ENCODE measurements around the gene PAXIP1.

Gene PAXIP1

DNA sequence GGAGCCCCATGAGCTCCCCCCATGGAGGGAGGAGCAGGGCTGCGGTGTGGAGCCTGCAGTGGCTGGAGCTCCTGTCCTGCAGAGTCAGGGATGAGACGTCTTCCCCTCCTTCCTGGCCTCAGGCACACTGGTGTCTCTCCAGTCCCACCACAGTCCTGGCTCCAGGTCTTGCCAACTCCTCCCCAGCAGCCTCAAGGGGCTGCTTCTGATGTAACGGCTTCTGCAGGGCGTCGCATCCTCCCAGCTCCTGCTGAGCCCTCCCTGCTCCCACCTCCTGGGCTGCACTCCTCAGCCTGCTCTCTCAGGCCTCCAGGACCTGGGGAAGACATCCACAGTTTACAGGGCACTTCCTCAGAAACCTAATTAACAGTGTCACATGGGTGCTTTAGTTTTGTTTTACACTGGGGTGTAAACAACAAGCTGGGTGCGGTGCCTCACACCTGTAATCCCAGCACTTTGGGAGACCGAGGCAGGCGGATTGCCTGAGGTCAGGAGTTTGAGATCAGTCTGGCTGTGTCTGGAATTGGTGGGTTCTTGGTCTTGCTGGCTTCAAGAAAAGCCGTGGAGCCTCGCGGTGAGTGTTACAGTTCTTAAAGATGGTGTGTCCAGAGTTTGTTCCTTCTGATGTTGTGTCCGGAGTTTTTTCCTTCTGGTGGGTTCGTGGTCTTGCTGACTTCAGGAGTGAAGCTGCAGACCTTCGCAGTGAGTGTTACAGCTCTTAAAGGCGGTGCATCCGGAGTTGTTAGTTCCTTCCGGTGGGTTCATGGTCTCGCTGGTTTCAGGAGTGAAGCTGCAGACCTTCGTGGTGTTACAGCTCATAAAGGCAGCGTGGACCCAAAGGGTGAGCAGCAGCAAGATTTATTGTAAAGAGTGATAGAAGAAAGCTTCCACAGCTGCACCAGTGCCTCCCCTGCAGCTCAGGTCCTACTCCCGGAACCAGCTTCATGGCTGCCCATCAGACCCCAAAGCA lies 95.0 kb downstream of the PAXIP1 start:
- Histone ChIP-seq H3K36me3 (no peaks in the 10 kb centered on the region), H3K27ac (no peak overlapping the region), H3K9me3 (peaks cover 12% of the 10 kb centered on the region), H3K4me3 (no peak overlapping the region), H3K4me1 (no peaks in the 10 kb centered on the region; the same call in 1 of the 2 replicates), H3K4me2 (no peak overlapping the region), H4K20me1 (no peaks in the 10 kb centered on the region), H3K9ac (no peak overlapping the region), H3K27me3 (no peaks in the 10 kb centered on the region)
- no peak for TF ChIP-seq Cebpa-rat (IDR thresholded peaks at IDR 0.05)

DNA sequence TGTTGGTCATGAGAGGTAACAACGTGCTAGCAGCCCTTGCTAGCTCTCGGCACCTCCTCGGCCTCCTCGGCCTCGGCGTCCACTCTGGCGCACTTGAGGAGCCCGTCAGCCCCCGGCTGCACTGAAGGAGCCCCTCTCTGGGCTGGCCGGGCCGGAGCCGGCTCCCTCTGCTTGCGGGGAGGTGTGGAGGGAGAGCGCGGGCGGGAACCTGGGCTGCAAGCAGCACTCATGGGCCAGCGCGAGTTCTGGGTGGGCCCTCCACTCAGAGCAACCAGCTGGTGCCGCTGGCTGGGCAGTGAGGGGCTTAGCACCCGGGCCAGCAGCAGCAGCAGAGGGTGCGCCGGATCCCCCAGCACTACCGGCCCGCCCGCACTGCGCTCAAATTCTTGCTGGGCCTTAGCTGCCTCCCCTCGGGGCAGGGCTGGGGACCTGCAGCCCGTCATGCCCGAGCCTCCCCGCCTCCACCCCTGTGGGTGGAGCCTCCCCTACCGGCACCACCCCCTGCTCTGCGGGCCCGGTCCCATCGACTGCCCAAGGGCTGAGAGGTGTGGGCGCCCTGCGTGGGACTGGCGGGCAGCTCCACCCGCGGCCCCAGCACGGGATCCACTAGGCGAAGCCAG lies 96.1 kb downstream of the PAXIP1 start:
- Histone ChIP-seq H3K9me3 (peaks cover 12% of the 10 kb centered on the region), H3K4me2 (no peak overlapping the region), H3K4me3 (no peak overlapping the region), H3K27ac (no peak overlapping the region), H3K27me3 (no peaks in the 10 kb centered on the region), H3K4me1 (no peaks in the 10 kb centered on the region; the same call in 1 of the 2 replicates), H4K20me1 (no peaks in the 10 kb centered on the region), H3K9ac (no peak overlapping the region), H3K36me3 (no peaks in the 10 kb centered on the region)
- TF ChIP-seq Cebpa-rat (IDR thresholded peaks at IDR 0.05) = no peak

DNA sequence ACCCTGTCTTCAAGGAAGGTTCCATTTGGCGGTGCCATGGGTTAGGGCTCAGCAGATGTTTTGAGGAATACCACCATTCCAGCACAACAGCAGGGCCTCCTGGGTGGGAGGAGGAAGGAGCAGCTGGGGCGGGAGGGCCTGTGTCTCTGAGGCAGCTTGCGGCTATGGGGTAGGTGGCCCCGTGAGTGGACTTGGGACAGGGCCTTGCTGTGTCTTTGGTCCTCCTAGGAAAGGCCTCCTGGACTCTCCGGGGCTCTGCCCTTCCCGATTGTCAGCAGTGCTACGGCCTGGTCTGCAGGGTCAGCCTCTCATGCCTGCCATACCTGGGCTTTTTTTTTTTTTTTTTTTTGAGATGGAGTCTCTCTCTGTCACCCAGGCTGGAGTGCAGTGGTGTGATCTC lies 96.7 kb downstream of the PAXIP1 start:
- no peaks in the 10 kb centered on the region for H4K20me1 ChIP-seq
- H3K27ac ChIP-seq = no peak overlapping the region
- no peak overlapping the region for H3K4me2 ChIP-seq
- TF ChIP-seq Cebpa-rat (IDR thresholded peaks at IDR 0.05) = no peak
- no peak overlapping the region for H3K9ac ChIP-seq
- peaks cover 12% of the 10 kb centered on the region for H3K9me3 ChIP-seq
- no peaks in the 10 kb centered on the region for H3K27me3 ChIP-seq
- no peaks in the 10 kb centered on the region for H3K36me3 ChIP-seq
- no peak overlapping the region for H3K4me3 ChIP-seq
- H3K4me1 ChIP-seq = no peaks in the 10 kb centered on the region; the same call in 1 of the 2 replicates

DNA sequence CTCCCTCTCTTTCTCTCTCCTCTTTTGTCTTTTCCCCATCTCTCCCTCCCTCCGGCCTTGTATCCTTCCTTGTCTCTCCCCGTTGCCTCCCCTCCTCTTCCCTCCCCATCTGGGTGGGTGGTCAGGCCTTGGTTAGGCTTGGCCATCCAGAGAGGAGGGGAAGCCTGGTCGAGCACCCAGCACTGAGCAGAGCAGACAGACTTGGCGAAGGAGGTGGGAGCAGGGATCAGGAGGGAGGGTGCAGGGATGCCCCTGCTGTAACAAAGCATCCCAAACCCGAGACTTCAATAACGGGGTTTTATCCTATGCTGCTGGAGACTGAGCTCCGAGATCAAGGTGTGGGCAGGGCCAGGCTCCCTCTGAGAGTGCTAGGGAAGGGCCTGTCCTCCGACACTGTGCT lies 97.3 kb downstream of the PAXIP1 start:
- no peak overlapping the region for H3K4me3 ChIP-seq
- H3K27me3 ChIP-seq = no peaks in the 10 kb centered on the region
- no peak overlapping the region for H3K4me2 ChIP-seq
- no peaks in the 10 kb centered on the region for H3K36me3 ChIP-seq
- TF ChIP-seq Cebpa-rat (IDR thresholded peaks at IDR 0.05) = no peak
- H4K20me1 ChIP-seq = no peaks in the 10 kb centered on the region
- H3K9me3 ChIP-seq = peaks cover 7% of the 10 kb centered on the region
- H3K27ac ChIP-seq = no peak overlapping the region
- H3K4me1 ChIP-seq = no peaks in the 10 kb centered on the region; the same call in 1 of the 2 replicates
- H3K9ac ChIP-seq = no peak overlapping the region

DNA sequence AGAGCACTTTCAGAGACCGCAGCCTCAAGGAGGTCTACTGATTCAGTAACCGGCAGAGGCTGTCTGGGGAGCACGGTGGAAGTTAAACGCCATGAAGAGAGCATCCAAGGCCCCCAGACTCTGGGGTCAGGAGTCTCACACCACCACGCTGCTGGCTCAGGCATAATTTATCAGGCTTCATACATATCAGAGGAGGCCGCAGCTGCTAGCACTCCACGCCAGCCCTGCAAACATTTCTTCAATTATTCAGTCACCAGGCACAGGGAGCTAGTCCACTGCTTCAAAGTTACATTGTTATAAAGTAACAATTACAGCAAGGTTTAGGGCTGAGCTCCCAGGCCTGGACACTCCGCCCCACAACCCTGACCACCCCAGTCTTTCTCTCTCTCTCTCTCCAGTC lies 97.8 kb downstream of the PAXIP1 start:
- peaks cover 7% of the 10 kb centered on the region for H3K9me3 ChIP-seq
- no peak overlapping the region for H3K4me3 ChIP-seq
- no peak overlapping the region for H3K4me2 ChIP-seq
- H3K4me1 ChIP-seq = no peaks in the 10 kb centered on the region; the same call in 1 of the 2 replicates
- H3K9ac ChIP-seq = no peak overlapping the region
- TF ChIP-seq Cebpa-rat (IDR thresholded peaks at IDR 0.05) = no peak
- no peaks in the 10 kb centered on the region for H3K36me3 ChIP-seq
- no peaks in the 10 kb centered on the region for H3K27me3 ChIP-seq
- no peak overlapping the region for H3K27ac ChIP-seq
- H4K20me1 ChIP-seq = no peaks in the 10 kb centered on the region

DNA sequence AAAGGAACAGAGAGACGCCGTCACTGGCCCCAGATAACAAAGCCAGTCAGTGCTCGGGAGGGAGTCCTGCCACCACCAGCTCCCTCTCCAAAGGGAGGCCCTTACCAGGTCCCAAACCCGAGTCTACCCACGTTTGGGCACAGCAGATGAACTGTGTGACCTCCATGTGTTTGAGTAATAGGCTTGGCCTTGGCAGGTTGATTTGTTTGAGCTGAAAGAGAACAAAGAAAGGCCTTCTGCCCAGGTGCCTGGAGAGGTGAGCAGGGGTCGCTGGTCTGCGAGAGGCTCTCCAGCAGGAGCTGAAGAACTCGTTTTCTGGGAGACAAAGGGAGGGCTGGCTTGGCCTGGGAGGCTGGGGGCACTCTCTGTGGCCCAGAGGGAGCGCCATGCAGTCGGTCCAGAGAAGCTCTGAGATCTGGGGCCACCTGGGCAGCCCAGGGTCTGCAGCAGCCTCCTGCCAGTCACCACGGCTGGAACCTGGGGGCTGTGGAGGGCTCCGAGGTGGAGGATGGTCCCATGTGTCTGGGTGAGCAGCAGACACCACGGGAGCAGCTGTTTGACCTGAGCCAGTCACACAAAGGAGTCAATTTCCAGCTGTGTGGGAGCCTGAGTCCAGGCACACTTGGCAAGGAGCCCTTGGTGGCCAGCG lies 99.7 kb downstream of the PAXIP1 start:
- Histone ChIP-seq H3K27ac (no peak overlapping the region), H3K36me3 (no peaks in the 10 kb centered on the region), H3K27me3 (no peaks in the 10 kb centered on the region), H3K4me2 (no peak overlapping the region), H3K9me3 (peaks cover 7% of the 10 kb centered on the region), H3K4me1 (no peaks in the 10 kb centered on the region; the same call in 1 of the 2 replicates), H4K20me1 (no peaks in the 10 kb centered on the region), H3K9ac (no peak overlapping the region), H3K4me3 (no peak overlapping the region)
- TF ChIP-seq Cebpa-rat (IDR thresholded peaks at IDR 0.05) = no peak

DNA sequence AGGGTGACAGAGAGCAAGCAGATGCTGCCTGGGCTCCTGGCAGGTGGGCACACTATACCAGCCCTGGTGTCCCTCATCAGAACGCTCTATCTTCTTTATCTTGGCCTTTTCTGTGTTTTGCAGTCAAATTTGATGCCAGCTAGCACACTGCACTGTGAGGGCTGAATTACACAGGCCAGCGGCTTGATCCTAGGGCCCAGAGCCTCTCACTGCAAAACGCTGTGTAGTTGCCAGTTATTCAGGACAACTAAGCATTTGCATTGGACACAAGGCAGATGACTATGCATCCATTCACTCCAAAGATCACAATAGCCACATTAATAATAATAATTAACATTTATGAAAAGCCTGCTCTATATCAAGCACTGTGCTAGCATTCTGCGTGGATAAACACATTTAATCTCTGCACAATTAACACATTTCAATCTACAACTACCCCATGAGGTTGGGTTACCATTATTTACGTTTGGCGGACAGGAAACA lies 100.3 kb downstream of the PAXIP1 start:
- H3K9ac ChIP-seq = no peak overlapping the region
- no peaks in the 10 kb centered on the region; the same call in 1 of the 2 replicates for H3K4me1 ChIP-seq
- no peaks in the 10 kb centered on the region for H4K20me1 ChIP-seq
- peaks cover 7% of the 10 kb centered on the region for H3K9me3 ChIP-seq
- H3K27me3 ChIP-seq = no peaks in the 10 kb centered on the region
- no peaks in the 10 kb centered on the region for H3K36me3 ChIP-seq
- H3K4me3 ChIP-seq = no peak overlapping the region
- no peak overlapping the region for H3K27ac ChIP-seq
- TF ChIP-seq Cebpa-rat (IDR thresholded peaks at IDR 0.05) = no peak
- no peak overlapping the region for H3K4me2 ChIP-seq

DNA sequence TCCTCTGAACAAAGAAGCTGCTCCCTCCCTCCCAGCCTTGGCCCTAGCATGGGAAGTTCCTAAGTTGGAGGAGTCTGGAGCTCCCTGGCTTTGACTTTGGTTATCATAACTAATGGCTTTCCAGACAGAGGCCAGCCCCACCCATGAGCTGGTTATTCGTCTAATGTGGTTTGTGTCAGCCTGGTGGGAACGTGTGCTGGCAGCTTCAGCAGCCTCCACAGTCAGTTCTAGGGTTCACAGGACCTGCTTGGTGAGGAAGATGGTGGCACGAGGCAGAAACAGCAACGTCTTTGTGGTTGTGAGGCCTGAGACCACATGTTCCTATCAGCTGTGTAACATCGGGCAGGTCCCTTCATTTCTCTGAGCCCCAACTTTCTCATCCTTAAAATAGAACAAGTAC lies 103.1 kb downstream of the PAXIP1 start:
- TF ChIP-seq Cebpa-rat (IDR thresholded peaks at IDR 0.05) = no peak
- Histone ChIP-seq H3K36me3 (no peaks in the 10 kb centered on the region), H3K9me3 (no peaks in the 10 kb centered on the region), H3K4me1 (peaks cover 16% of the 10 kb centered on the region), H3K4me3 (no peak overlapping the region), H3K4me2 (no peak overlapping the region), H3K27me3 (no peaks in the 10 kb centered on the region), H4K20me1 (no peaks in the 10 kb centered on the region), H3K27ac (no peak overlapping the region), H3K9ac (no peak overlapping the region)

DNA sequence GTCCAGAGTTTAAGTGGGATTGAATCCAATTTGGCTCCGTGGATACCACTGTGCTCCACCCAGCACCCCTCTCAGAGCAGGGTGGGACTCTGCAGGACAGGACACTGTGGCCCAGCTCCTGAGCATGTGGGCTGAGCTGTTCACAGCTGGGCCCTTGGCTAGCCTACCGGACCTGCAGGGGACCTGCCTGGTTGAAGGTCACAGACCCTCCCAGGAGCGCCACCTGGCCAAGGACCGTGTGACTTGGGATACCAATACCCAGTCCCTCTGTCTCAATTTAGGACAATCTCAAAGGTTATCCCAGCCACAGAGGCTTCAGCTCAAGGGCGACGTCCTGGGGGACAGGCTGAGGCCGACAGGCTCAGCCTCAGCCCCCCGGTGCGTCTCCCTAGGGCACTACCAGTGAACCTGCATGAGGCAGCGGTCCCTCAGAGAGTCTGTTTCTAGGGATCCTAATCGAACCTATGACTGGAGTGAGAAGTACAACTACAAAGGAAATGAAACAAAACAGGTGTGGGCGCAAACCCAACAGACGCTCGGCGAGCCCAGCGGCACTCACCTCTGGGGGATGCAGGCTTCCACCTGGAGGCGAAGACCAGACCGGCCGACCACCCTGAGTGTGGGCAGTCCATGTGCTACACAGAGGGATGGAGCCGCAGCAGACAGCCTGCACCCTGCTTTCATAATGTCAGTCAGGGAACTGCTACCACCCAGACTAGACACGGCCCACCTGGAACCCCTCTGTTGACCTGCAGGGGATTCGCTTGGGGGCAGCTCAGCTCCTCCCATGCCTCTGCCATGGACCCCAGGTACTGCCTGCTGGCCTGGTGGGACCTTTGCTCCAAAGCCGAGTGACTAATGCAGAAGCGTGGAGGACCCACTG lies 103.7 kb downstream of the PAXIP1 start:
- H3K4me3 ChIP-seq = no peak overlapping the region
- no peaks in the 10 kb centered on the region for H3K27me3 ChIP-seq
- H3K9me3 ChIP-seq = no peaks in the 10 kb centered on the region
- peaks cover 16% of the 10 kb centered on the region for H3K4me1 ChIP-seq
- no peaks in the 10 kb centered on the region for H3K36me3 ChIP-seq
- no peak for TF ChIP-seq Cebpa-rat (IDR thresholded peaks at IDR 0.05)
- no peak overlapping the region for H3K9ac ChIP-seq
- H4K20me1 ChIP-seq = no peaks in the 10 kb centered on the region
- no peak overlapping the region for H3K27ac ChIP-seq
- no peak overlapping the region for H3K4me2 ChIP-seq

Measured in BLaER1 (cell line).